Measurements from ENCODE around the gene KIF1B.
"Not testable (repeated sequence)": the region's sequence is repeated elsewhere in the genome, so short reads cannot be mapped to it uniquely, and the experiment has no call there.

KIF1B gene

GRCh38 chr1:10389271-10389973 is 179.1 kb downstream of the KIF1B start:
- DNase-seq: no peak

- DNase-seq: no peak
Measured at GRCh38 chr1:10396870-10397269, 186.5 kb downstream of the KIF1B start.

DNA sequence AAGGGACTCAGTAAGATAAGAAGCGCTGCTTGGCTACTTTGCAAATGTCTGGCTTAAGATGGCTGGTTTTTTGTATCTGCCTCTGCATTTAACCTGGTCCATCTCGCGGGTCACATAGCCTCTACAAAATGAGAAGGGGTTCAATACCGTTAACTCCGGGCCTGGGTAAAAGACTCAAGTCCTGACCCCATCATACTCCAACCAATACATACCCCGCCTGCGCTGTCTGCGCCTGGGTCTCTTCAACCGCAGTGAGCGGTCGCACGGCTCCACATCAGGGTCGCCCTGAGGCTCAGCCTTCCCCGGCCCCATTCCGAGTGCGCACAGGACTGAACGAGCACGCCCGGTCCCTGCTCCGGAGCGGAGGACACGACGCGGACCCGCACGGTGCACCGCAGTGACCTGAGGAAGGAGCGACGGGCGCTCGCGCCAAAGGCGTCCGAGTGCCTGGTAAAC is 187.9 kb downstream of the KIF1B start:
- DNase-seq: peak; percentile 50

- peak; percentile 94 for DNase-seq
Measured at GRCh38 chr1:10398734-10399443, 188.5 kb downstream of the KIF1B start, which contains the start of gene PGD. TSS of gene PGD (plus strand) at chr1:10399064. CDS start at chr1:10399118, 54 bp downstream.

DNA sequence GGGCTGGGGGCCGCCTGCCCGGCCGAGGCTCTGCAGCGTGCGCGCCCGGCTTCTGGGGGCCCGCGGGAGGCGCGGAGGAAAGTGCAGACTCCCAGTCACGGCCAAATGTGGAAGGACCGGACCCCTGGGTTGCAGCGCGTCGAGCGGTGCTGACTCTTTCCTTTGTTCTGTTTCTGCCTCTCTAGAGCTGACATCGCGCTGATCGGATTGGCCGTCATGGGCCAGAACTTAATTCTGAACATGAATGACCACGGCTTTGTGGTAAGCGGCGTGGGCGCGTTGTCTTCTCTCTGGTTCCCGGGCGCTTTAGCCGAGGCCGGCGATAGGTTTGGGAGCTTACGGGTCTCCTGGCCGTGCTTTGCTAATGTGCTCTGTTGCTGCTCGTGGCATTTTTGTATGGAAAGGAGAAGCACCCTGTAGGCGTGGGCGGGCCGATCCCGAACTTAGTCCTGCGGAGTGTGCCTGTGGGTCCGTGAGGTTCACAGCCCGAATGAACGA is 189.1 kb downstream of the KIF1B start:
- DNase-seq: no peak

DNA sequence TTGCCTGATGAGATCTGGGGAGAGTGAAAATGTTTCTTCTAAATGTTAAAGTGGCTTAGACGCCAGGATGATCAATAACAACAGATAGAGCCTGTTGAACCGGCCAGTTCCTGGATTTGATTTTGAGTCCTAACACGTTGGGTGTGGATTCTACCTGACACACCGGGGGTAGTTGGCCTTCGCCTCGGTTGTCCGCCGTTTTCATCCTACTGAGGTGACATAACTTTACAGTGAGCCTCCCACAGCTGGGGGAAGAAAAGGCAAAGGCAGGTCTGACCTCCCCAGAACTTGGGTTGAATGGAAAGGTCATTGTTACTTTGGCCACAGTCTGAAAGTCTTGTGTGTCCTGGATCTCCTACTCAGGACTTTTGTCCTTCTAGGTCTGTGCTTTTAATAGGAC is 189.6 kb downstream of the KIF1B start:
- no peak for DNase-seq

DNA sequence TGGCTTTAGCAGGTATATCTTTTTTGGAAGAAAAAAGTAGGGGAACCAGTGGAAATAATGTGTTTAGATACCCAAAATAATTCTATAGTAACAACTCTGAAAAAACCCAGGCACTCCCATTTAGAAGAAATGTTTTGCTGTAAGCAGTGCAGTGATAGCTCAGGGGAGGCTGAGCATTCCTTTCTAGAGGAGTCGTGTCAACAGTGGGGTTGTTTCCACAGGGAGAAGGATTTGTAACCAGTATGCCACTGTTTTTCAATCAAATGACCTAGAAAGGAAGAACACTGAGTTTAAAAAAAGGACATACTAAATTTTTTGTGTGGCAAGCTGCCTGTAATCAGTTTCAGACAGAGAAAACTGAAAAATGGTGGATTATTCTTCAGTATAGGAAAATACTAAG is 190.9 kb downstream of the KIF1B start:
- no peak for DNase-seq

- no peak for DNase-seq
Measured at GRCh38 chr1:10402729-10403274, 192.4 kb downstream of the KIF1B start.

DNA sequence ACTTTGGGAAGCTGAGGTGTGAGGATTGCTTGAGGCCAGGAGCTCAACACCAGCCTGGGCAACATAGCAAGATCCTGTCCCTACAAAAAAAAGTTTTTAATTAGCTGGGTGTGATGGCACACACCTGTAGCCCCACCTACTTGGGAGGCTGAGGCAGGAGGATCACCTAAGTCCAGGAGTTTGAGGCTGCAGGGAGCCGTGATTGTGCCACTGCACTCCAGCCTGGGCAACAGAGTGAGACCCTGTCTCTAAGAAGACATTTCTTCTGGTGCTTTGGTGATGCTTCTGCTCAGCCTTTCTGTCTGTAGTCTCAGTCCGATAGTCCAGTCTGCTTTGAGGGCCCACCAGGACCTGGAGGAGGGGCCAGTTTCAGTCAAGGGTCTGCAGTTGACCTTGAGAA is 196.8 kb downstream of the KIF1B start:
- no peak for DNase-seq

DNA sequence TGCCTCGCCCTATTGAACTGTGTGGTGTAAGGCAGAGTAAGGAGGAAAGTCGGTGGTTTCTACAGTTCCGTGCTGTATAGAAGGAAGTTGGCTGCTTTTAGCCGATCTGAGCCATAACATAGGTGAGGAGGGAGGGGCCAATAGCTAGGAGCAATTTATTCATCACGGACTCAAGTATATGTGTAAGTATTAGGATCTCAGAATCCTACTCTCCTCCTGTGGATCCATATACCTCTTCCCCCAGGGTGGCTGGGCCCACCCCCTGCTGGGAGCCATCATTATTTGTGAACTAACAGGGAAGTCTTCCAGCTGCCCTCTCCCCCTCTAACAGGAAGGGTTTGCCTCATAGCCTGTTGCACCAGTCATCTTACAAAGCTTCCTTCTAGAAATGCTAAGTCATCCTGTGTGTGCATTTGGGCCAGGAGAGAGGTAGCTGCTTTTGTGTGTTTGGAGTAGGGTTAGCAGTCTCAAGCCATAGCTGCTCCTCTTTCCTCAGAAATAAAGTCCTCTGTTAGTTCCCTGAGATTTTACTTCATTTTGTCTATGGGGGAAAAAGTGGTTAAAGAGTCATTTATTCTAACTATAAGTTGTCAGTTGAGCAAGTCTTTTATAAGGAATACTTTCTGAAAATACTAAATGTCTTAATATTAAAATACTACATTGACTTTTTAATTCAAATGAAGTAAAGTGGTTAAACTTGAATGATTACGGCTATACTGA is 205.0 kb downstream of the KIF1B start:
- DNase-seq: peak; percentile 93

- DNase-seq: not testable (repeated sequence)
Measured at GRCh38 chr1:10415967-10416366, 205.6 kb downstream of the KIF1B start.

GRCh38 chr1:10418741-10419140 is 208.4 kb downstream of the KIF1B start:
- DNase-seq: not testable (repeated sequence)

GRCh38 chr1:10419351-10419750 is 209.0 kb downstream of the KIF1B start:
- no peak for DNase-seq

- DNase-seq: no peak
Measured at GRCh38 chr1:10421637-10422036, 211.3 kb downstream of the KIF1B start.

- no peak for DNase-seq
Measured at GRCh38 chr1:10424034-10424433, 213.7 kb downstream of the KIF1B start.

- no peak for DNase-seq
Measured at GRCh38 chr1:10424651-10425050, 214.3 kb downstream of the KIF1B start.

DNA sequence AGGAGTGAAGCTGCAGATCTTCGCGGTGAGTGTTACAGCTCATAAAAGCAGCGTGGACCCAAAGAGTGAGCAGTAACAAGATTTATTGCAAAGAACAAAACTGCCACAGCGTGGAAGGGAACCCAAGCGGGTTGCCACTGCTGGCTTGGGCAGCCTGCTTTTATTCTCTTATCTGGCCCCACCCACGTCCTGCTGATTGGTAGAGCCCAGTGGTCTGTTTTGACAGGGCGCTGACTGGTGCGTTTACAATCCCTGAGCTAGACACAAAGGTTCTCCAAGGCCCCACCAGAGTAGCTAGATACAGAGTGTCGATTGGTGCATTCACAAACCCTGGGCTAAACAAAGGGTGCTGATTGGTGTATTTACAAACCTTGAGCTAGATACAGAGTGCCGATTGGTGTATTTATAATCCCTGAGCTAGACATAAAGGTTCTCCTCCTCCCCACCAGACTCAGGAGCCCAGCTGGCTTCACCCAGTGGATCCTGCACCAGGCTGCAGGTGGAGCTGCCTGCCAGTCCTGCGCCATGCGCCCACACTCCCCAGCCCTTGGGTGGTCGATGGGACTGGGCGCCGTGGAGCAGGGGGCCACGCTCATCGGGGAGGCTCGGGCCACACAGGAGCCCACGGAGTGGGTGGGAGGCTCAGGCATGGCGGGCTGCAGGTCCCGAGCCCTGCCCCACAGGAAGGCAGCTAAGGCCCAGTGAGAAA is 215.6 kb downstream of the KIF1B start:
- not testable (repeated sequence) for DNase-seq

- DNase-seq: not testable (repeated sequence)
Measured at GRCh38 chr1:10426535-10426848, 216.1 kb downstream of the KIF1B start.

DNA sequence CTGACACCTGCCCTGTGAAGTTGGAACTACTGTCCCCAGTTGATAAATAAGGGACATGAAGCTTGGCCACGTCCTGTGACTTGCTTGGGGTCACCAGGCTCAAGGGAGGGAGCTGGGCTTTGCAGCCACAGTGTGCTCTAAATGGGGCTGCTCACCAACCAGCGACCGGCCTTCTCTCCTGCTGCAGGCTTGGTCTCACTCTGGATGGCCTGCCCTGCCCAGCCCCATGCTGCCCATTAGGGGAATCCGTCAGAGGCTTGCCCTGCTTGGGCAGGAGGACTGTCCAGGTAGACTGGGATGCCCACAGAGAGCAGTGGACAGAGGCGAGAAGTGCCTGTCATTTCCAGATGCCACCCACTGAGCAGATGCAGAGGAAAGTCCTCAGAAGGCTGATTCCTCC is 218.6 kb downstream of the KIF1B start:
- no peak for DNase-seq

GRCh38 chr1:10429868-10430215 is 219.5 kb downstream of the KIF1B start:
- DNase-seq: no peak

DNA sequence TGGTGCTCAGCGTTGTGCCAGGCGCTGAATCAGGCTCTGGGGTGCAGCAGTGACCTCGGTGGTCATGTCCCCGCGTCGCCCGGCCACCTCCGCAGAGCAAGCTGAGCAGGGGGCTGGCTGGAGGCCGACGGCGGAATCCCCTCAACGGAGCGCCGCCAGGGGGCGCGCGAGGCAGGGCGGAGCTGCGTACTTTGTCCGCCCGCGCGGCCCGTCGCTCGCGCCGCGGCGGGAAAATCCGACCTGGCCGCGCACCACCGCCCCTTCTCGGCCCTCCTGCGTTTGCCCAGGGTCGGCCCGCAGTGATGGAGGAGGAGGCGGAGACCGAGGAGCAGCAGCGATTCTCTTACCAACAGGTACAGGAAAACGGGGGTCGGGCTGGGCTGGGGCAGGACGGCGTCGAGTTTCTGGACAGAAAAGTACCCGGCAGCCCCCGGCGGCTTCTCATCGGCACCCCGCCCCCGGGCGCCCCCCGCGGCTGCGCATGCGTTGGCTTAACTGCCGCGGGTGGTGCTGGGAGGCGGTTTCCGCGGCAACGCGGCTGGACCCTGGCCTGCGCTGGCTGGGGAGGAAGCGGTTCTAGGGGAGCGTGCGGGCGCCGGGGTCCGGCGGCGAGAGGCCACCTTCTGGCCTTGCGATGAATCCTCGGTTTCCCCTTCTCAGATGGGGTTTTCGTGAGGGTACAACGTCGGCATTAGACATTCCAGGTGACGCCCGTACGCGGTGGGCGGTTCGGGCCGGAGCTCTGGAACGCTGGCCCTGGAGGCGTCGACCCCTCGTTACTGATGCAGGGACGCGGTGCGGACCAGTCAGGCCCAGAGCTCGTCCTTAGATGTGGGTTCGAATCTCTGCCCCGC is 220.1 kb downstream of the KIF1B start, which contains the start of gene CENPS:
Gene CENPS (plus strand): TSS at position 218 of the 854 bp plus-strand sequence. CDS start 85 bp downstream, at position 303.
- peak; percentile 77 for DNase-seq

Measured in KG1 (cell line).